Dermis blood vessel endothelial cell (primary cell): ENCODE data around the gene CNOT11. TPM values are rescaled to one million over a fixed set of nuclear protein-coding genes. Genes with fewer than 3 reads are reported as not detected.
"Not testable (repeated sequence)": the region's sequence is repeated elsewhere in the genome, so short reads cannot be mapped to it uniquely, and the experiment has no call there.

Experiments used
- DNase-seq: peaks from one replicate; pipeline ENCODE4 v3.0.0; 2010
- total RNA-seq: library from RNA; depleted of rRNA; stranded (reverse); fragments of >200 nt; gene quantifications from 2 replicates; pipeline ENCODE4 v1.2.3, GENCODE V29; 2014

CNOT11 gene
- total RNA-seq = 21.1 and 21.3 TPM in 2 replicates

GRCh38 chr2:101252408-101253012 is at the start of gene CNOT11:
Gene CNOT11 (plus strand): TSS chr2:101252886. CDS start chr2:101252965, 79 bp downstream.
- peak; percentile 99 for DNase-seq

- DNase-seq = no peak
Observed at GRCh38 chr2:101204400-101205115, 48.1 kb upstream of the CNOT11 start.

- peak; percentile 86 for DNase-seq
Observed at GRCh38 chr2:101205521-101206479, 46.9 kb upstream of the CNOT11 start.

- DNase-seq = no peak
Observed at GRCh38 chr2:101208830-101209229, 43.9 kb upstream of the CNOT11 start.

GRCh38 chr2:101219246-101219645 is 33.4 kb upstream of the CNOT11 start:
- no peak for DNase-seq

- DNase-seq = not testable (repeated sequence)
Observed at GRCh38 chr2:101220091-101220490, 32.6 kb upstream of the CNOT11 start.

GRCh38 chr2:101223814-101224231 is 28.9 kb upstream of the CNOT11 start:
- DNase-seq = no peak

- no peak for DNase-seq
Observed at GRCh38 chr2:101230541-101231001, 22.1 kb upstream of the CNOT11 start.

GRCh38 chr2:101231240-101231639 is 21.4 kb upstream of the CNOT11 start:
- DNase-seq = no peak

- no peak for DNase-seq
Observed at GRCh38 chr2:101231937-101232730, 20.6 kb upstream of the CNOT11 start.

- DNase-seq = no peak
Observed at GRCh38 chr2:101232770-101233169, 19.9 kb upstream of the CNOT11 start.

GRCh38 chr2:101234169-101234938 is 18.3 kb upstream of the CNOT11 start:
- DNase-seq = no peak

- not testable (repeated sequence) for DNase-seq
Observed at GRCh38 chr2:101235956-101236355, 16.7 kb upstream of the CNOT11 start.

- DNase-seq = not testable (repeated sequence)
Observed at GRCh38 chr2:101237944-101238343, 14.7 kb upstream of the CNOT11 start.

- no peak for DNase-seq
Observed at GRCh38 chr2:101238930-101239759, 13.5 kb upstream of the CNOT11 start.

GRCh38 chr2:101239760-101240118 is 12.9 kb upstream of the CNOT11 start:
- not testable (repeated sequence) for DNase-seq

GRCh38 chr2:101240694-101241093 is 12.0 kb upstream of the CNOT11 start:
- peak; percentile 54 for DNase-seq

- no peak for DNase-seq
Observed at GRCh38 chr2:101241158-101241557, 11.5 kb upstream of the CNOT11 start.

GRCh38 chr2:101244373-101244772 is 8.3 kb upstream of the CNOT11 start:
- not testable (repeated sequence) for DNase-seq

GRCh38 chr2:101244899-101245298 is 7.8 kb upstream of the CNOT11 start:
- not testable (repeated sequence) for DNase-seq
